ENCODE measurements around the gene ITPR1. TPM values are rescaled to one million over a fixed set of nuclear protein-coding genes. Genes with fewer than 3 reads are reported as not detected.

The ITPR1 gene
- total RNA-seq, 3 donors from 2014 or later = 10.7 to 80.2 (median 20.7) TPM

DNA sequence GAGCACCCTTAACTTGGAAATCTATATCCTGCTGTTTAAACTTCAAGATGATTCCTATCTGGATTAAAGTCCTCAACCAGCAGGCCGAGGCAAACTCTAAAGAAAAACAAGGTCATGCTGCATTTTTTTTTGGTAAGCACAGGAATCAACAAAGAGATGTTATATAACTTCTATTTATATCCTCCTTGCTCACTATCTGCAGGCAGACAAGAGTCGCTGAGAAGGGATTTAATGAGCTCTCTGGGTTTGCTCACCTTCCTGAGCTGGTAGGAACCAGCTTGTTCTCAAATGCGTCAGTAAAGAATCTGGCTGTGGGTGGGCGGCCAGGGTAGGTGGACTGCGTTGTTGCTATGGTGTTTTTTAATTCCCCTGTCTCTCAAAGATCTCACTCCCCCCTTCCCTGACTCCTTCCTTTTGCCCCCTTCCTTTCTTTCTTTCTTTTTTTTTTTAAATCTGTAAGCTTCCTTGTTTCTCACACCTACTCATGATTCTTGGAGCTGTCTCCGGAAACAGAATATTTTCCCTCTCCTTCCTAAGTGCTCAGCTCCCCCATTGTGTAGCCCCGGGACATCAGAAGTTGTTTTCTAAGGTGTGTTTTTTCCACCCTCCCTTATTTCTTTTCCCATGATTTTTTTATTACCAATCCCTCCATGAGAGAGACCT is 257.3 kb downstream of the ITPR1 start:
- ATAC-seq (peak; percentile 37), DNase-seq (no peak)
- Histone ChIP-seq H3K4me3 (no peak overlapping the region), H3K36me3 (ENCODE audit: low read depth) (no peaks in the 10 kb centered on the region), H3K4me1 (ENCODE audit: low read depth) (peaks cover 25% of the 10 kb centered on the region), H3K9me3 (no peaks in the 10 kb centered on the region)
- intact Hi-C loops (cut with DNase I, micrococcal nuclease) = no loop called here
- TF ChIP-seq, protein P1, sequence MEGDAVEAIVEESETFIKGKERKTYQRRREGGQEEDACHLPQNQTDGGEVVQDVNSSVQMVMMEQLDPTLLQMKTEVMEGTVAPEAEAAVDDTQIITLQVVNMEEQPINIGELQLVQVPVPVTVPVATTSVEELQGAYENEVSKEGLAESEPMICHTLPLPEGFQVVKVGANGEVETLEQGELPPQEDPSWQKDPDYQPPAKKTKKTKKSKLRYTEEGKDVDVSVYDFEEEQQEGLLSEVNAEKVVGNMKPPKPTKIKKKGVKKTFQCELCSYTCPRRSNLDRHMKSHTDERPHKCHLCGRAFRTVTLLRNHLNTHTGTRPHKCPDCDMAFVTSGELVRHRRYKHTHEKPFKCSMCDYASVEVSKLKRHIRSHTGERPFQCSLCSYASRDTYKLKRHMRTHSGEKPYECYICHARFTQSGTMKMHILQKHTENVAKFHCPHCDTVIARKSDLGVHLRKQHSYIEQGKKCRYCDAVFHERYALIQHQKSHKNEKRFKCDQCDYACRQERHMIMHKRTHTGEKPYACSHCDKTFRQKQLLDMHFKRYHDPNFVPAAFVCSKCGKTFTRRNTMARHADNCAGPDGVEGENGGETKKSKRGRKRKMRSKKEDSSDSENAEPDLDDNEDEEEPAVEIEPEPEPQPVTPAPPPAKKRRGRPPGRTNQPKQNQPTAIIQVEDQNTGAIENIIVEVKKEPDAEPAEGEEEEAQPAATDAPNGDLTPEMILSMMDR (IDR thresholded peaks at IDR 0.05) = no peak

DNA sequence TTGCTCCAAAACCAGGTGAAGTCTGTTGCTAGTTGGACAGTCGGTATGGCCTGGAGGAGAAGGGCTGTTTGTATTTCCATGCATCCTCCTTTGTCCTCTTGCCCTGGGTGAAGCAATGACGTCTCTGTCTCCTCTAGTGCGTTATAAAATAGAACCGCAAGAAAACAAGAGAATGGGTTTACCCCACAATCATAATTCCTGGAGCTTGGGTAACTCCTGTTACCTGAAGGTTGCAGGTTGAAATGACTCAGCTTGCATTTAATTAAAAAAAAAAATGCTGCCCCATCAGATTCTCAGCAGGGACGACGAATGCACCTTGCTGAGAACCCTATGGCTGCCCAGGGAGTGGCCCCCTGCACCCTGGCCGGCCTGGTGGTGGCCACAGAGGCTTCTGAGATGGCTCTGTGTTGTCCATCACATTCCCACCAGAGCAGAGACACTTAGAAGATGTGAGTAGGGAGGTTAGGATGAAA is 257.9 kb downstream of the ITPR1 start:
- Histone ChIP-seq H3K9me3 (no peaks in the 10 kb centered on the region), H3K4me3 (no peak overlapping the region), H3K36me3 (ENCODE audit: low read depth) (no peaks in the 10 kb centered on the region), H3K4me1 (ENCODE audit: low read depth) (peaks cover 31% of the 10 kb centered on the region)
- intact Hi-C loops (cut with DNase I, micrococcal nuclease) = no loop called here
- TF ChIP-seq, protein P1 (IDR thresholded peaks at IDR 0.05) = no peak
- DNase-seq (no peak), ATAC-seq (peak; percentile 16)

DNA sequence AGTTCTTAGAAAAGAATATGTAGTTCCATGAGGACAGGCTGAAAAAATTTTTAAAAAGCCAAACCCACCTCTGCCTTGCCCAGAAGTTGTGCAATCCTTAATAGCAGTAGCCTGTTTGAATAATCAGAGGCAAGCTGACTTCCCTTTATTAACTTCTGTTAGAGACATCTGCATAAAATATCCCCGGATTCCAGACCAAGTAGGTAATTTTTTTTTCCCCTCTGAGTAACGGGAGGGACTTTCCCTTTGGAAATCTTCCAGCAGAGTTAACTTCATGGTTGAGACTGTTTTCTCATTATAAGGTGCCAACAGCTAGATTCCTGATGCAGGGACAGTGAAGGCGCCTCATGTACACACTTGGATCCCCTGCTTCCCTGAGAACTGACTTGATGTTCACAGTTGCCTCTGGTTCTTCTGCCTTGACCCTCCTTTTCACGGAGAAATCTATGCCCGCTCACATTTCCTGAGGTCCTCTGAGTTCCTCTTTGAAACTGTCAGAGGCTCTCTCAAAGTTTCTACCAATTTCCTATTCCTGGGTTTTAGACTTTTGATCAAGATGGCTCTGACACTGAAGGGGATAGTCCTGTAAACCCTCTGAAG is 258.5 kb downstream of the ITPR1 start:
- ATAC-seq (peak; percentile 13), DNase-seq (no peak)
- Histone ChIP-seq H3K9me3 (no peaks in the 10 kb centered on the region), H3K4me1 (ENCODE audit: low read depth) (peaks cover 32% of the 10 kb centered on the region), H3K4me3 (no peak overlapping the region), H3K36me3 (ENCODE audit: low read depth) (no peaks in the 10 kb centered on the region)
- TF ChIP-seq, protein P1 (IDR thresholded peaks at IDR 0.05) = no peak
- intact Hi-C loops (cut with DNase I, micrococcal nuclease) = no loop called here

DNA sequence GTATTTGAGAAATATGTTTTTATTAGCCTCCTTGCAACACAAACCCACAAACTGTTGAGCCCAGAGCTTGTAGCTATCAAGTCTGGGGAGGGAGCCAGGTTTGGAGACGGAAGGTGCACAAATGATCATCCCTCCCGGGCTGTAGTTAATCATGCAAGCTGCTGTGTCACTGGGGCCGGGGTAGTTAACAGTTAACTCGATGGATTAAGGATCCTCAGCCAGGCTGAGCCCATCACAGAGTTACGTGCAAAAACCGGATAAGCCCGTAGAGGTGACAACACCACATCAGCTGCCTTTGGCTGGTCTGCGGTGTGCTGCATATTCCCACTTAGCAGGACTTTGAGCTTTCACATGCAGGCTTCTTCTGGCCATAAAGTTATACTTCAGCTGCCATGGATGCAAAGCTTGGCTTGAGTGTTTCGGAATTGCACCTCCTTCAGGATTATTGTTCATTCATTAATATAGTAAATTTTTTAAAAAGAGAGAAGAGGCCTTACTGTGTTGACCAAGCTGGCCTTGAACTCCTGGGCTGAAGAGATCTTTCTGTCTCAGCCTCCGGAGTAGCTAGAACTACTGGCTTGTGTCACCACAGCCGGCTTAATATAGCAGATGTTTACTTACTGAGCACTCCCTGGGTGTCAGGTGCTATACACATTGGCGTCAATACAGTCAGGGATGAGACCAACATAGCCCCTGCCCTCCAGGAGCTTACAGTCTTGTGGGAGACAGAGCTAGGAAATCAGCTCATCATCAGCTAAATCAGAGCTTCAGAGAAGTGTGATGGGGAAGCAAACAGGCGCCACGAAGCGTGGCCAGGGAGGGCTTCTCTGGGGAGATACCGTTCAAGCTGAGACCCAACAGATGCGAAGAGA is 259.3 kb downstream of the ITPR1 start:
- Histone ChIP-seq H3K9me3 (no peaks in the 10 kb centered on the region), H3K4me1 (ENCODE audit: low read depth) (peaks cover 32% of the 10 kb centered on the region), H3K36me3 (ENCODE audit: low read depth) (no peaks in the 10 kb centered on the region), H3K4me3 (no peak overlapping the region)
- intact Hi-C loops (cut with DNase I, micrococcal nuclease) = no loop called here
- ATAC-seq = peak; percentile 87
- TF ChIP-seq, protein P1 (IDR thresholded peaks at IDR 0.05) = no peak
- DNase-seq = peak; percentile 63 to 73 (median 69)

DNA sequence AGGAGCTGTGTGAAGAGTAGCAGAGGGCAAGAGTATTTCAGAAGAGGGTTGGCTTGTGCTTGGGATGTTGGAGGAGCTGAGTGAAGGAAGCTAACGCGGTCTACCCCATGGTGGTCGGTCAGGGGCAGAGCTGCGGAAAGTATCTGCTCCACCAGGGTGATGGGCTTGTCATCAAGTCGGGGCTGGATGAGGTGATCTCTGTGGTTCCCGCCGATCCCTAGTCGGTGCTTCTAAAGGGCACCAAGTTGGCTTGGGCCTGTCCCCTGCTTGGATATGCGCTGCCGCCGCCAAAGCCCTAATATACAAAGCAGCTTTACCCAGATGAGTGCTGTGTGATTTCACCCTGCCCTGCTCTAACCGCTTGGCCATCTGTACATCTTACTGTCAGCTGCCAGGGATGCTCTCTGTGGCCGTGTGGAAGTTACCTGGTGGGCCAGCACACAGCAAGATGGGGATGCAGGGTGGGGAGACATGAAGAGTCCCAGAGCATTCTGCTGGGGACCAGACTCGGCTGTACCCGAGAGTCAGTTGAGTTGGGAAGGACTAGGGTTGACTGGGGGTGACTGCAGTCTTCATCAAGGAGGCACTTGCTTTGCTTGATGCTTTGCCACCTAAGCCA is 260.0 kb downstream of the ITPR1 start:
- intact Hi-C loops (cut with DNase I, micrococcal nuclease) = no loop called here

More for the DNA sequence above, 260.0 kb downstream of the ITPR1 start:
- Histone ChIP-seq H3K4me3 (no peak overlapping the region), H3K36me3 (ENCODE audit: low read depth) (no peaks in the 10 kb centered on the region), H3K4me1 (ENCODE audit: low read depth) (peaks cover 32% of the 10 kb centered on the region), H3K9me3 (no peaks in the 10 kb centered on the region)
- DNase-seq (no peak), ATAC-seq (no peak)
- TF ChIP-seq, protein P1 (IDR thresholded peaks at IDR 0.05) = no peak
